K562 (cell line): Measurements from ENCODE around the gene ELF3. TPM values are rescaled to one million over a fixed set of nuclear protein-coding genes. Genes with fewer than 3 reads are reported as not detected.

Source experiments
- ATAC-seq: fragments of 200-7000 bp; cut with Tn5 transposase; 3 replicates; pipeline ENCODE4 v1.9.1; 2020; ENCODE audit warnings: moderate library complexity
- BruUV-seq: library from RNA; stranded (reverse); fragments of 400-500 nt; replicated peaks from 2 replicates; lab custom pipeline; 2021; lab: Mats Ljungman, UMichigan
- CTCF ChIA-PET: fragments of 300-600 bp; formaldehyde crosslinking; extraction: SDS; loops from one replicate; lab custom pipeline; 2021; ENCODE audit warnings: low intra/inter-chr PET ratio; lab: Yijun Ruan, JAX
- POLR2A ChIA-PET: fragments of 300-600, 350-650 bp; sonication (Branson Sonifier 250); formaldehyde crosslinking; extraction: SDS; loops from one replicate; lab custom pipeline; 2021; ENCODE audit warnings: antibody characterized with exemption, inconsistent platforms; lab: Yijun Ruan, JAX
- DNase-seq, 4 experiments: peaks; one replicate each; pipeline versions ENCODE4 v3.0.0 to v3.0.0-alpha.2; 2011 to 2018; ENCODE audit warnings: low spot score in 3 of 4, mixed read lengths in 3 of 4; ENCODE audit errors: extremely low read depth in 1 of 4
- FAIRE-seq: peaks from 2 replicates; lab custom pipeline; 2011; peaks lifted over from hg19 to GRCh38; lab: Jason Lieb, UNC
- H2AFZ ChIP-seq: 2 replicates; pipeline ENCODE4 v1.6.0; 2011; ENCODE audit warnings: low read depth, low read length, control low read depth, inconsistent platforms
- H3K27ac ChIP-seq: fragments of 200-600 bp; 3 replicates; pipeline ENCODE4 v1.8.0; 2011; ENCODE audit warnings: low read depth, mild to moderate bottlenecking, control low read depth, inconsistent platforms, low read length, moderate library complexity, mixed read lengths; ENCODE audit errors: extremely low read depth
- H3K27me3 ChIP-seq, 2 experiments: fragments of 300-600 bp in 1 of 2; 2 replicates in 1 of 2; 3 replicates in 1 of 2; pipeline versions ENCODE4 v1.6.0 to v1.8.0; 2011; ENCODE audit warnings: inconsistent platforms in 2 of 2, low read length in 2 of 2, mild to moderate bottlenecking in 1 of 2, mixed read lengths in 1 of 2, moderate library complexity in 1 of 2; ENCODE audit not compliant: control insufficient read depth in 2 of 2, insufficient read depth in 2 of 2
- H3K36me3 ChIP-seq: fragments of 300-600 bp; 3 replicates; pipeline ENCODE4 v1.8.0; 2011; ENCODE audit warnings: mild to moderate bottlenecking, low read length, inconsistent platforms; ENCODE audit not compliant: control insufficient read depth, insufficient read depth
- H3K4me1 ChIP-seq, 2 experiments: fragments of 200-600 bp in 1 of 2; replicated peaks in 1 of 2; 2 replicates in 1 of 2; 3 replicates in 1 of 2; pipeline versions ENCODE4 v1.5.1 to v1.8.0; 2011; ENCODE audit warnings: inconsistent platforms in 2 of 2, low read length in 2 of 2, mild to moderate bottlenecking in 1 of 2, mixed read lengths in 1 of 2, moderate library complexity in 1 of 2; ENCODE audit not compliant: control insufficient read depth in 2 of 2, insufficient read depth in 2 of 2
- H3K4me2 ChIP-seq: 2 replicates; pipeline ENCODE4 v1.6.1; 2011; ENCODE audit warnings: low read length, control low read depth, inconsistent platforms, mixed read lengths; ENCODE audit not compliant: insufficient read depth
- H3K4me3 ChIP-seq: fragments of 200-600 bp; sonication (generic), shearing (Covaris generic); 2 replicates; pipeline ENCODE4 v1.5.1; 2016; ENCODE audit warnings: control low read depth, inconsistent platforms
- H3K79me2 ChIP-seq: fragments of 200-600 bp; 3 replicates; pipeline ENCODE4 v1.8.0; 2011; ENCODE audit warnings: low read length, inconsistent platforms; ENCODE audit not compliant: control insufficient read depth, insufficient read depth
- H3K9ac ChIP-seq, 2 experiments: 2 replicates each; pipeline versions ENCODE4 v1.6.0 to v1.6.1; 2011; ENCODE audit warnings: low read depth in 2 of 2, low read length in 2 of 2, control low read depth in 1 of 2, inconsistent platforms in 1 of 2, mild to moderate bottlenecking in 1 of 2, mixed read lengths in 1 of 2; ENCODE audit not compliant: insufficient read depth in 1 of 2
- H3K9me1 ChIP-seq: one replicate; pipeline ENCODE4 v1.6.0; 2011; ENCODE audit warnings: inconsistent platforms, mild to moderate bottlenecking, low read length, moderate library complexity; ENCODE audit not compliant: control insufficient read depth, insufficient read depth
- H3K9me3 ChIP-seq: replicated peaks from 2 replicates; pipeline ENCODE4 v1.5.1; 2011; ENCODE audit warnings: low read depth, low read length, inconsistent platforms; ENCODE audit not compliant: control insufficient read depth, insufficient read depth
- H4K20me1 ChIP-seq: replicated peaks from 2 replicates; pipeline ENCODE4 v1.6.1; 2011; ENCODE audit warnings: low read length, inconsistent platforms, mixed read lengths; ENCODE audit not compliant: control insufficient read depth, insufficient read depth
- ARHGAP35 ChIP-seq: fragments of 450-650 bp; IDR thresholded peaks from 2 replicates; pipeline ENCODE4 v1.6.1; 2018; ENCODE audit not compliant: partially characterized antibody
- BCLAF1 ChIP-seq, 2 experiments: fragments of 450-650 bp in 1 of 2; IDR thresholded peaks; 2 replicates each; pipeline ENCODE4 v1.6.1; 2011 to 2017; ENCODE audit warnings: low read depth in 2 of 2, antibody characterized with exemption in 1 of 2, borderline replicate concordance in 1 of 2, low read length in 1 of 2, mild to moderate bottlenecking in 1 of 2, mixed read lengths in 1 of 2; ENCODE audit not compliant: control insufficient read depth in 1 of 2
- E2F3 ChIP-seq: fragments of 250-450 bp; sonication (Bioruptor Pico); IDR thresholded peaks from 2 replicates; pipeline ENCODE4 v1.4.0; 2020; ENCODE audit warnings: mild to moderate bottlenecking
- HCFC1 ChIP-seq: IDR thresholded peaks from 2 replicates; pipeline ENCODE4 v1.6.1; 2012; ENCODE audit warnings: low read depth, low read length, improper control_type of control experiment
- KDM5B ChIP-seq: fragments of 200-600 bp; sonication (generic); IDR thresholded peaks from 2 replicates; pipeline ENCODE4 v1.6.1; 2012; ENCODE audit warnings: low read depth, mild to moderate bottlenecking, moderate library complexity, low read length, control low read depth, inconsistent platforms; ENCODE audit not compliant: insufficient replicate concordance
- LCOR ChIP-seq: sonication (generic); formaldehyde crosslinking; IDR thresholded peaks from 2 replicates; pipeline ENCODE4 v1.8.0; 2022; ENCODE audit warnings: mild to moderate bottlenecking, missing genetic modification reagents
- MAZ ChIP-seq, 2 experiments: fragments of 450-650 bp in 1 of 2; sonication (generic) in 1 of 2; formaldehyde crosslinking; IDR thresholded peaks in 1 of 2; conservative IDR thresholded peaks in 1 of 2; 2 replicates each; pipeline versions ENCODE4 v1.4.0 to v1.5.0; 2020; ENCODE audit warnings: mild to moderate bottlenecking in 1 of 2, missing genetic modification reagents in 1 of 2
- ZKSCAN1 ChIP-seq: fragments of 150-350 bp; IDR thresholded peaks from 2 replicates; pipeline ENCODE4 v1.6.1; 2016; ENCODE audit warnings: low read depth, low read length
- ZNF121 ChIP-seq: sonication (generic); formaldehyde crosslinking; conservative IDR thresholded peaks from 2 replicates; pipeline ENCODE4 v1.8.0; 2022; ENCODE audit warnings: missing genetic modification reagents
- ZNF212 ChIP-seq: fragments of 450-650 bp; formaldehyde crosslinking; IDR thresholded peaks from 2 replicates; pipeline ENCODE4 v1.4.0; 2020; ENCODE audit warnings: mild to moderate bottlenecking
- WGBS: fragments of 100-300 bp; shearing (Covaris generic); methylation state at CpG from one replicate; pipeline ENCODE4 v1.1.6; 2016; ENCODE audit warnings: low coverage, mixed read lengths; ENCODE audit not compliant: insufficient coverage; ENCODE audit errors: missing lambda C conversion rate; 5-methylcytosine and 5-hydroxymethylcytosine counted together
- in situ Hi-C: fragments of 300-500 bp; cut with MboI; formaldehyde crosslinking; loops from 4 replicates; pipeline ENCODE4 v1.15.0; 2018; ENCODE audit warnings: inconsistent platforms, mixed read lengths
- intact Hi-C: fragments of 100-400 bp; cut with micrococcal nuclease; formaldehyde crosslinking; loops from 2 replicates; pipeline ENCODE4 v1.14.2; 2022
- polyA plus RNA-seq, 8 experiments: library from polyadenylated mRNA; depleted of rRNA in 4 of 8; stranded (reverse) in 5 of 8; unstranded in 3 of 8; fragments of >200 nt; fragmentation: Nextera tagmentation in 2 of 8; fragmentation: Illumina TruSeq in 1 of 8; extraction: Ambion mirVana in 2 of 8; extraction: Trizol in 1 of 8; gene quantifications; 2 replicates each; pipeline versions ENCODE4 v1.2.1 to v1.2.3, GENCODE V29; 2011 to 2014; ENCODE audit warnings: inconsistent platforms in 1 of 8, missing spikeins in 1 of 8
- total RNA-seq, 7 experiments: library from RNA; depleted of rRNA in 6 of 7; stranded (reverse); fragments of >200 nt in 6 of 7; fragmentation: Illumina TruSeq in 2 of 7; extraction: Trizol in 2 of 7; gene quantifications; 2 replicates each; pipeline versions ENCODE4 v1.2.1 to v1.2.3, GENCODE V29; 2011 to 2021; ENCODE audit warnings: low replicate concordance in 1 of 7

ELF3 gene
- total and polyA plus RNA-seq, 9 of the 15 experiments (the other 6 are each of a cell fraction or from before 2014, with no cell fraction given): 0.03 to 1.2 (median 0.07) TPM; not detected in 4

- Histone ChIP-seq H3K9me1 (no peaks in the 10 kb centered on the region), H3K4me3 (no peak overlapping the region), H3K4me1 (no peaks in the 10 kb centered on the region; a peak in 1 of 5 replicates), H3K27me3 (no peaks in the 10 kb centered on the region), H3K36me3 (peaks cover 77% of the 10 kb centered on the region), H2AFZ (no peak overlapping the region), H3K4me2 (no peak overlapping the region), H4K20me1 (peaks cover 11% of the 10 kb centered on the region), H3K27ac (no peak overlapping the region), H3K9me3 (no peaks in the 10 kb centered on the region), H3K79me2 (peaks cover 24% of the 10 kb centered on the region), H3K9ac (peak overlapping the region in 1 of 2 experiments; percentile 43; a peak in 1 of 4 replicates)
- in situ Hi-C loops (no loop called here), intact Hi-C loops (no loop called here)
- TF ChIP-seq ZNF121: peak; percentile 69
- TF ChIP-seq HCFC1: no peak
- no TSS peak for BruUV-seq
- DNase-seq: peak in 1 of 4 experiments; percentile 7
- WGBS: 92% methylated on average over 10 of the region's 10 CpGs
- no peak for FAIRE-seq
- no peak for ATAC-seq
- POLR2A ChIA-PET: interaction anchor here (0.8 to 2.8 kb wide), 6 partner anchors 10 to 135 kb away, joined by 3 to 21 read pairs (median 4); no protein-coding TSS in a partner anchor
- CTCF ChIA-PET: no interaction called here
These were observed 20.8 kb upstream of the ELF3 start for GRCh38 chr1:201989354-201990128.

- Histone ChIP-seq H3K9me1 (no peaks in the 10 kb centered on the region), H3K36me3 (peaks cover 77% of the 10 kb centered on the region)
- BruUV-seq: no TSS peak
- no peak for TF ChIP-seq BCLAF1 (IDR thresholded peaks at IDR 0.05; ENCODE audit: borderline replicate concordance in 1 of 2, control insufficient read depth in 1 of 2, low read depth in 2 of 2, low read length in 1 of 2)
- TF ChIP-seq ZNF212 (CRISPR knock-in tag): no peak
- TF ChIP-seq ZKSCAN1: no peak
- TF ChIP-seq E2F3: no peak
- TF ChIP-seq ARHGAP35: no peak
- TF ChIP-seq LCOR (CRISPR knock-in tag): no peak
- no peak for TF ChIP-seq KDM5B
- no peak for TF ChIP-seq MAZ (CRISPR knock-in tag; conservative IDR thresholded peaks at IDR 0.05 in 1 of 2, IDR thresholded peaks at IDR 0.05 in 1 of 2)
These were observed 20.0 kb upstream of the ELF3 start for GRCh38 chr1:201990427-201990826.

More at GRCh38 chr1:201990427-201990826, 20.0 kb upstream of the ELF3 start:
- peaks cover 15% of the 10 kb centered on the region for H3K79me2 ChIP-seq
- no peaks in the 10 kb centered on the region; a peak in 1 of 5 replicates for H3K4me1 ChIP-seq
- ATAC-seq: no peak
- H3K27ac ChIP-seq: no peak overlapping the region
- WGBS: 76% methylated on average over 6 of the region's 6 CpGs
- in situ Hi-C loops (no loop called here), intact Hi-C loops (no loop called here)
- CTCF ChIA-PET: no interaction called here
- peaks cover 11% of the 10 kb centered on the region for H4K20me1 ChIP-seq
- no peak overlapping the region for H3K4me3 ChIP-seq
- no peak overlapping the region for H2AFZ ChIP-seq
- H3K27me3 ChIP-seq: no peaks in the 10 kb centered on the region
- H3K9ac ChIP-seq: no peak overlapping the region
- no peak for DNase-seq
- H3K4me2 ChIP-seq: no peak overlapping the region
- peak; percentile 73 for FAIRE-seq
- no peaks in the 10 kb centered on the region for H3K9me3 ChIP-seq
- POLR2A ChIA-PET: interaction anchor here (2.8 kb wide), 1 partner anchor 9 kb away, joined by 21 read pairs; no protein-coding TSS in a partner anchor
